Ovary (tissue), 9 donors: ENCODE data around the gene GFAP. TPM values are rescaled to one million over a fixed set of nuclear protein-coding genes. Genes with fewer than 3 reads are reported as not detected.

ENCODE experiments used
- DNase-seq, 5 donors: peaks; one replicate each; pipeline ENCODE4 v3.0.0-alpha.2; 2019 to 2020
- H3K27ac ChIP-seq, 2 donors: fragments of 200-600 bp; one replicate each; pipeline versions ENCODE4 v1.5.1 to v1.8.0; 2019 to 2022
- H3K27me3 ChIP-seq: fragments of 200-600 bp; one replicate; pipeline ENCODE4 v1.8.0; 2022
- H3K36me3 ChIP-seq: fragments of 200-600 bp; sonication (generic); one replicate; pipeline ENCODE4 v1.5.1; 2019
- H3K4me1 ChIP-seq: one replicate; pipeline ENCODE4 v1.8.1; 2013; ENCODE audit warnings: mild to moderate bottlenecking, moderate library complexity; ENCODE audit not compliant: insufficient read depth
- H3K4me3 ChIP-seq: fragments of 200-600 bp; sonication (generic); one replicate; pipeline ENCODE4 v1.5.1; 2017
- H3K9me3 ChIP-seq, 2 donors: fragments of 200-600 bp in 1 of 2; sonication (generic) in 1 of 2; one replicate each; pipeline versions ENCODE4 v1.5.1 to v1.8.1; 2013 to 2019; ENCODE audit warnings: mild to moderate bottlenecking in 1 of 2, moderate library complexity in 1 of 2
- EP300 ChIP-seq: sonication (generic); formaldehyde crosslinking; IDR thresholded peaks from one replicate; pipeline ENCODE4 v1.6.1; 2017; ENCODE audit warnings: antibody characterized with exemption
- POLR2A ChIP-seq: fragments of 450-650 bp; IDR thresholded peaks from one replicate; pipeline ENCODE4 v1.6.1; 2017; ENCODE audit warnings: antibody characterized with exemption, mild to moderate bottlenecking, moderate library complexity
- WGBS, 3 donors: extraction: QIAGEN DNeasy Blood & Tissue Kit in 1 of 3; methylation state at CpG; one replicate each; pipeline versions ENCODE4 v1.1.5 to v1.1.7; 2013 to 2017; 5-methylcytosine and 5-hydroxymethylcytosine counted together
- intact Hi-C, 4 donors: fragments of 100-400 bp; cut with DNase I; formaldehyde crosslinking; loops; one replicate each; pipeline versions ENCODE4 v1.11.0 to v1.15.1; 2022 to 2023
- polyA plus RNA-seq, 2 donors: library from polyadenylated mRNA; stranded (reverse); fragments of 200-250 nt in 1 of 2; fragments of 350-450 nt in 1 of 2; fragmentation: Illumina TruSeq in 1 of 2; extraction: RNeasy Lipid Tissue Mini Kit (QIAGEN cat#74804) in 1 of 2; gene quantifications; one replicate each; pipeline ENCODE4 v1.2.3, GENCODE V29; 2013 to 2014
- total RNA-seq, 7 donors: library from RNA; depleted of rRNA in 2 of 7; stranded (reverse); fragments of >200 nt in 2 of 7; fragmentation: NEBNext Ultra II Directional in 3 of 7; extraction: Animal tissue kit (Norgen Biotek cat#: 25700) in 3 of 7; gene quantifications; one replicate each; pipeline versions ENCODE4 v1.1.0 to v1.2.4, GENCODE V29; 2016 to 2023
- TF ChIP-seq, protein P1 (sequence below), 3 donors: fragments of 450-650 bp in 2 of 3; fragments of 200-600 bp in 1 of 3; IDR thresholded peaks; one replicate each; pipeline versions ENCODE4 v1.5.1 to v1.8.0; 2016 to 2022; ENCODE audit warnings: antibody characterized with exemption in 3 of 3, mild to moderate bottlenecking in 1 of 3
- donor health status: DM: no; HTN: no; CAD: no; lungs with moderate emphysema.
- donor health status: DM: no; HTN: no; CAD: no.
- donor health status: Bipolar disorder and iron deficiency.
- donor health status: DM: yes; HTN: yes; CAD: no.
- donor health status: DM: no; HTN: no; CAD: no.
- donor health status: DM: yes; HTN: yes; CAD: no.

The GFAP gene
- total and polyA plus RNA-seq, 9 donors: 0.08 to 1.8 (median 0.49) TPM; not detected in 1

DNA sequence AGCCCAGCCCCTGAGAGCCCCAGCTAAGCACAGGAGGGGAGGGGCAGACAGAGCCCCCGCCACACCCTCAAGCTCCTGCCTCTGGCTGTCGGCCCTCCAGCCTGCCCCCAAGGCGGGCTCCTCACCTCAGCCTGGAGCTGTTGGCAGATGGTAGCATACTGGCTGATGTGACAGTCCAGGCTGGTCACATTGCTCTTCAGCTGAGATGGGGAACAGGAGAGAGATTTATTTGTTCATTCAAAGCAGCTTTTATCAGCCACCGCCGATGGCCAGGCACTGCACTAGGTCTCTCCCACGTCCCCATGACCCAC, 17.4 kb upstream of the GFAP start:
- Histone ChIP-seq H3K27ac (no peak overlapping the region), H3K4me3 (no peak overlapping the region), H3K4me1 (no peaks in the 10 kb centered on the region), H3K27me3 (no peaks in the 10 kb centered on the region), H3K36me3 (no peaks in the 10 kb centered on the region), H3K9me3 (no peaks in the 10 kb centered on the region)
- intact Hi-C loops: no loop called here
- no peak for TF ChIP-seq EP300
- TF ChIP-seq POLR2A: no peak
- TF ChIP-seq, protein P1, sequence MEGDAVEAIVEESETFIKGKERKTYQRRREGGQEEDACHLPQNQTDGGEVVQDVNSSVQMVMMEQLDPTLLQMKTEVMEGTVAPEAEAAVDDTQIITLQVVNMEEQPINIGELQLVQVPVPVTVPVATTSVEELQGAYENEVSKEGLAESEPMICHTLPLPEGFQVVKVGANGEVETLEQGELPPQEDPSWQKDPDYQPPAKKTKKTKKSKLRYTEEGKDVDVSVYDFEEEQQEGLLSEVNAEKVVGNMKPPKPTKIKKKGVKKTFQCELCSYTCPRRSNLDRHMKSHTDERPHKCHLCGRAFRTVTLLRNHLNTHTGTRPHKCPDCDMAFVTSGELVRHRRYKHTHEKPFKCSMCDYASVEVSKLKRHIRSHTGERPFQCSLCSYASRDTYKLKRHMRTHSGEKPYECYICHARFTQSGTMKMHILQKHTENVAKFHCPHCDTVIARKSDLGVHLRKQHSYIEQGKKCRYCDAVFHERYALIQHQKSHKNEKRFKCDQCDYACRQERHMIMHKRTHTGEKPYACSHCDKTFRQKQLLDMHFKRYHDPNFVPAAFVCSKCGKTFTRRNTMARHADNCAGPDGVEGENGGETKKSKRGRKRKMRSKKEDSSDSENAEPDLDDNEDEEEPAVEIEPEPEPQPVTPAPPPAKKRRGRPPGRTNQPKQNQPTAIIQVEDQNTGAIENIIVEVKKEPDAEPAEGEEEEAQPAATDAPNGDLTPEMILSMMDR (IDR thresholded peaks at IDR 0.05): no peak
- DNase-seq: no peak
- WGBS, 3 donors: 82 to 90% (median 84%) methylated on average over 6 of the region's 6 CpGs

DNA sequence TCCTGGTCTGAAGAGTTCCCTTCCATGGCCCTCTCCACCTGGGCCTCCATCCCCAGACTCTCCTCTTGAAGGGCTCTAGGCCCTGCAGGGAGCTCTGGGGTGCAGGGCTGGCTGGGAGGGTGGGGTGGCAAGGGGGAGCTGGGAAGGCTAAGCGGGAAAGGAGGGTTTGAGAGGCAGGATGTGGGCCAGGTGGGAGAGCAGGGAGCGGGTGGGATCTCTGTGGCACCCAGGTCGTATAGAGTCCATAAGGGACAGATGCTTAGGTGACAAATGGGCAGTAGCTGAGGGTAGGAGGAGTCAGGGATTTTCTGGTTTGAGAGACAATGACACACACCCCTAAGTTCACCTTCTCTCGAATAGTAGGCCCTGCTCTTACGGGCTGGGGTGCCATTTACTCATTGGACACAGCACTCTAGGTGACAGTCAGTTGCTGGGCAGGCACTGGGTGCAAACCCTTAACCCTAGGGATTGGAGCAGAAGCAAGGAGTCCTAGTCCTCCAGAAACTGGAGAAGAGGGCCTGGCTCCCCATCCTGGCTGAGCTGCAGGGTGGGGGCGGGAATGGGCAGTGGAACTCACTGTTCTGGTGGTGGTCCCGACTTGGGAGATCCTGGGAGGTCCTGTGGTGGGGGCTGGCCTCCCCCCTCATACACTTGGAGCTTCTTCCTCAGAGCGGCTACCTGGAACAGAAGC, 16.9 kb upstream of the GFAP start:
- Histone ChIP-seq H3K27me3 (no peaks in the 10 kb centered on the region), H3K36me3 (no peaks in the 10 kb centered on the region)

DNA sequence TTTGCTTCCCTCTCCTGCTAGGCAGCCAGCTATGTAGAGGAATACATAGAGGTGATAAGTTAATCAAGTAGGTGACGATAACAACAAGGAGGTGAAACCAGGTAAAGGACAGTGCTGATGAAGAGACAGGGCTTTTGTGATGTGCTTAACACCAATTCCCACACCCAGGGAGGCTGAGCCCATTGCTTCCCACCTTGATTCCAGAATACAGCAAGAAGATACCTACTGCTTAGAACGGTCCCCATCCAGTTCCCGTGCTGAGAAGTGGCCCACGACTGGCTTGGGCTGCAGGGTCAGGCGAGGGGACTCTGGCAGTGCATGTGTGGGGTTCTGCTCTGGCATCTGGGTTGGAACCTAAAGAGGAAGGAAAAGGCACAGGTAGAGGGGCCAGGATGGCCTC, 16.1 kb upstream of the GFAP start:
- Histone ChIP-seq H3K27me3 (no peaks in the 10 kb centered on the region), H3K4me1 (no peaks in the 10 kb centered on the region), H3K27ac (no peak overlapping the region), H3K4me3 (no peak overlapping the region), H3K9me3 (no peaks in the 10 kb centered on the region), H3K36me3 (no peaks in the 10 kb centered on the region)
- no peak for TF ChIP-seq EP300
- TF ChIP-seq, protein P1 (IDR thresholded peaks at IDR 0.05): no peak
- no peak for TF ChIP-seq POLR2A
- DNase-seq: no peak
- intact Hi-C loops: no loop called here
- WGBS, 3 donors: 90 to 94% (median 92%) methylated on average over 5 of the region's 5 CpGs

More for the DNA sequence above, 16.9 kb upstream of the GFAP start:
- H3K4me3 ChIP-seq: no peak overlapping the region
- no peak overlapping the region for H3K27ac ChIP-seq
- H3K9me3 ChIP-seq: no peaks in the 10 kb centered on the region
- intact Hi-C loops: no loop called here
- TF ChIP-seq EP300: no peak
- TF ChIP-seq, protein P1 (IDR thresholded peaks at IDR 0.05): no peak
- no peak for TF ChIP-seq POLR2A
- WGBS, 3 donors: 87 to 91% (median 89%) methylated on average over 6 to 8 of the region's 8 CpGs
- no peak for DNase-seq
- H3K4me1 ChIP-seq: no peaks in the 10 kb centered on the region

DNA sequence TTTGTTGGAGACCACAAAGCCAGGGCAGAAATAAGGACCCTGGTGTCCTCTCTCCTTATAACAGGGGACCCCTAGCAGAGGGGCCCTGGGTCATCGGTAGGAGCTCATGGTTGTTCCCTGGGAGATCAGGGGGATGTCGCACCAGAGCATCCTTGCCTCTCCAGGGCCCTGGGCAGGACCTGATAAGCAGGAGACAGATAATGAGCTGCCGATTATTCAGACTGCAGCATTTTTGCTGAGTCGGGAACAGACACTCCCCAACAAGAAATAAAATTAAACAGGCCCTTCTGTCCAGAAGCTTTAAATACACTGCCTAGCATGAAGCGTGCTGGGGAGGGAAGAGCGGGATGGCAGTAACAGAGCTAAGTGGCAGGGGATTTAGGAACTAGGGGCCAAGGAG, 15.4 kb upstream of the GFAP start:
- no peaks in the 10 kb centered on the region for H3K27me3 ChIP-seq
- H3K9me3 ChIP-seq: no peaks in the 10 kb centered on the region
- no peak overlapping the region for H3K27ac ChIP-seq
- no peaks in the 10 kb centered on the region for H3K36me3 ChIP-seq
- H3K4me1 ChIP-seq: no peaks in the 10 kb centered on the region
- DNase-seq: no peak
- H3K4me3 ChIP-seq: no peak overlapping the region
- 66 to 72% (median 71%) methylated on average over 6 of the region's 6 CpGs for WGBS, 3 donors
- no peak for TF ChIP-seq EP300
- TF ChIP-seq, protein P1 (IDR thresholded peaks at IDR 0.05): no peak
- TF ChIP-seq POLR2A: no peak
- intact Hi-C loops: no loop called here
